ENCODE measurements around the gene TCHP. TPM values are rescaled to one million over a fixed set of nuclear protein-coding genes. Genes with fewer than 3 reads are reported as not detected.

The TCHP gene
- total RNA-seq, 4 donors from 2014 or later: 23.9 to 120 (median 36.3) TPM

DNA sequence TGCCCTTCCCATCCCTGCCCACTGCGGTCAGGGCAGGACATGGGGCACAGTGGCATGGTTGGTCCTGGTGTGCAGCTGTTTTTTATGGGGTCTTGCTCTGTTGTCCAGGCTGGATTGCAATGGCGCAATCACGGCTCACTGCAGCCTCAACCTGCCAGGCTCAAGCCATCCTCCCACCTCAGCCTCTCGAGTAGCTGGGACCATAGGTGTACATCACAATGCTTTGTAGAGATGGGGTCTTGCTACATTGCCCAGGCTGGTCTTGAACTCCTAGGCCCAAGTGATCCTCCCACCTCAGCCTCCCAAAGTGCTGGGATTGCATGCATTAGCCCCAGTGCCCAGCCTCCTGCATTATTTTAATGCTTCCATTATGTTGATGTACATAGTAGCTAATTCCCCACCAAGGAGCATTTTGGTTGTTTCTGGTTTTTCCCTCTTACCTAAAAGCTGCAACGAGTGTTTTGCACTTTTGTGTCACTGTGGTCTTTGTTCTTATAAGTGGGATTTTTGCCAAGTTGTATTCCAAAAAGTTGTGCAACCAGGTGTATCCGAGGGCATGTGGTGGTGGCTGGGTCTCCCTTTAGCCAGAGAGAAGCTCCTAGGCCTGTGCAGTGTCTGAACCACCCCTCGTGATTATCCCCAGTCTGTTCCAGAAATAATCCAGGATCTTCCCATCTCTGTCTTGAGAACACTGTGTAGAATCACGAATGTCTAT lies 10.3 kb downstream of the TCHP start:
- Histone ChIP-seq H3K27me3 (no peaks in the 10 kb centered on the region), H3K9me3 (no peaks in the 10 kb centered on the region), H3K27ac (no peak overlapping the region), H3K4me1 (no peaks in the 10 kb centered on the region), H3K4me3 (no peak overlapping the region), H3K36me3 (peaks cover 0 to 90% (median 0%) of the 10 kb centered on the region in 3 donors)
- TF ChIP-seq, protein P1, sequence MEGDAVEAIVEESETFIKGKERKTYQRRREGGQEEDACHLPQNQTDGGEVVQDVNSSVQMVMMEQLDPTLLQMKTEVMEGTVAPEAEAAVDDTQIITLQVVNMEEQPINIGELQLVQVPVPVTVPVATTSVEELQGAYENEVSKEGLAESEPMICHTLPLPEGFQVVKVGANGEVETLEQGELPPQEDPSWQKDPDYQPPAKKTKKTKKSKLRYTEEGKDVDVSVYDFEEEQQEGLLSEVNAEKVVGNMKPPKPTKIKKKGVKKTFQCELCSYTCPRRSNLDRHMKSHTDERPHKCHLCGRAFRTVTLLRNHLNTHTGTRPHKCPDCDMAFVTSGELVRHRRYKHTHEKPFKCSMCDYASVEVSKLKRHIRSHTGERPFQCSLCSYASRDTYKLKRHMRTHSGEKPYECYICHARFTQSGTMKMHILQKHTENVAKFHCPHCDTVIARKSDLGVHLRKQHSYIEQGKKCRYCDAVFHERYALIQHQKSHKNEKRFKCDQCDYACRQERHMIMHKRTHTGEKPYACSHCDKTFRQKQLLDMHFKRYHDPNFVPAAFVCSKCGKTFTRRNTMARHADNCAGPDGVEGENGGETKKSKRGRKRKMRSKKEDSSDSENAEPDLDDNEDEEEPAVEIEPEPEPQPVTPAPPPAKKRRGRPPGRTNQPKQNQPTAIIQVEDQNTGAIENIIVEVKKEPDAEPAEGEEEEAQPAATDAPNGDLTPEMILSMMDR (IDR thresholded peaks at IDR 0.05): no peak
- no peak for TF ChIP-seq POLR2A (IDR thresholded peaks at IDR 0.05)
- no peak for DNase-seq

DNA sequence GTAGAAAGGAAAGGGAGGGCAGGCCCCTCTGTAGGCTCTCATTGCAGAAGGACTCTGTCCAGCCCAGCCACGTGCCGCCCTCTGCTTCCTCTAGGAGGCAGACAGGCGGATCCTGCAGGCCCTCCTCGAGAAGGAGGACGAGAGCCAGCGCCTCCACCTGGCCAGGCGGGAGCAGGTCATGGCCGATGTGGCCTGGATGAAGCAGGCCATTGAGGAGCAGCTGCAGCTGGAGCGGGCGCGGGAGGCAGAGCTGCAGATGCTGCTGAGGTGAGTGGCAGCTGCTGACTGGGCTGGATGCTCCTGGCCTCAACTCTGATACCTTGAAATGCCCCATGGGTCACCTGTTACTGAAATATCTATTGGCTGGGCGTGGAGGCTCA lies 10.9 kb downstream of the TCHP start:
- Histone ChIP-seq H3K36me3 (peaks cover 0 to 90% (median 0%) of the 10 kb centered on the region in 3 donors), H3K27me3 (no peaks in the 10 kb centered on the region), H3K4me3 (no peak overlapping the region), H3K27ac (no peak overlapping the region), H3K4me1 (no peaks in the 10 kb centered on the region), H3K9me3 (no peaks in the 10 kb centered on the region)
- TF ChIP-seq, protein P1 (IDR thresholded peaks at IDR 0.05): peak in 3 of 6 experiments; percentile 24 to 35 (median 29)
- TF ChIP-seq POLR2A (IDR thresholded peaks at IDR 0.05): no peak
- peak in 1 of 3 donors; percentile 58 for DNase-seq

DNA sequence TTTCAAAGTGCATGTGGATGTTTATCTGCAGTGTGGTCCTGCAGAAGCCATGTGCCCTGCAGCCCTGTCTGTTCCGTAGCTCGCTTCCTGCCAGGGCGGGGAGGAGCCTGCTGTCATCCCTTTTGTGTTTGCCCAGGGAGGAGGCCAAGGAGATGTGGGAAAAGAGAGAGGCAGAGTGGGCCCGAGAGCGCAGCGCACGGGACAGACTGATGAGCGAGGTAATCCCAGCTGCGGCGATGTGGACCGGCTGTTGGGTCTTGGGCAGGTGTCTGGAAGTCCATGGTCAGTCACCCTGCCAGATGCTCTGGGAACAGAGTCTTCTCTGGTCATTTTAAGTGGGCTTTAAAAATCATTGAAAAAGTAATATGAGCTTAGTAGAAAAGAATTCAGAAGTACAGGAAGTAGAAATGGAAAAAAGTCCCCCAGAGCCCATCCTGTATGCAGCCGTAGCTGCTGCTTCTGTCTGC lies 12.8 kb downstream of the TCHP start:
- no peak for TF ChIP-seq POLR2A (IDR thresholded peaks at IDR 0.05)
- TF ChIP-seq, protein P1 (IDR thresholded peaks at IDR 0.05): no peak
- no peak overlapping the region for H3K27ac ChIP-seq
- H3K9me3 ChIP-seq: no peaks in the 10 kb centered on the region
- peaks cover 0 to 81% (median 0%) of the 10 kb centered on the region in 3 donors for H3K36me3 ChIP-seq
- H3K4me3 ChIP-seq: no peak overlapping the region
- no peaks in the 10 kb centered on the region for H3K27me3 ChIP-seq
- no peaks in the 10 kb centered on the region for H3K4me1 ChIP-seq
- no peak for DNase-seq

DNA sequence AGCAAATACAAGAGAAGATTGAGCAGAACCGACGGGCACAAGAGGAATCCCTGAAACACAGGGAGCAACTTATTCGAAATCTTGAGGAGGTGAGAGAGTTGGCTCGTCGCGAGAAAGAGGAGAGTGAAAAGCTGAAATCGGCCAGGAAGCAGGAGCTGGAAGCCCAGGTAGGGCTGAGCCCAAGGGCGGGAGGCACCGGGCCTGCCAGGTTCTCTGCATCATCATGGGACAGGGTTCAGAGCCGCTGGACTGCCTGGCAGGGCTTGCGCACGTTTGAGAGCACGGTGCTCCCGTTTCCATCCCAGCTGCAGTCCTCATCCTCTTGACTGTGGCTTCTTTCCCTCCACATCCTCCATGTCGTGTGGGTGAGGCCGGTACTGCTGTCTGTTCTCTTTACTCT lies 14.4 kb downstream of the TCHP start:
- TF ChIP-seq POLR2A (IDR thresholded peaks at IDR 0.05): no peak
- TF ChIP-seq, protein P1 (IDR thresholded peaks at IDR 0.05): no peak
- DNase-seq: no peak
- H3K27me3 ChIP-seq: no peaks in the 10 kb centered on the region
- peaks cover 0 to 75% (median 0%) of the 10 kb centered on the region in 3 donors for H3K36me3 ChIP-seq
- no peak overlapping the region for H3K27ac ChIP-seq
- H3K9me3 ChIP-seq: no peaks in the 10 kb centered on the region
- H3K4me3 ChIP-seq: no peak overlapping the region
- no peaks in the 10 kb centered on the region for H3K4me1 ChIP-seq

DNA sequence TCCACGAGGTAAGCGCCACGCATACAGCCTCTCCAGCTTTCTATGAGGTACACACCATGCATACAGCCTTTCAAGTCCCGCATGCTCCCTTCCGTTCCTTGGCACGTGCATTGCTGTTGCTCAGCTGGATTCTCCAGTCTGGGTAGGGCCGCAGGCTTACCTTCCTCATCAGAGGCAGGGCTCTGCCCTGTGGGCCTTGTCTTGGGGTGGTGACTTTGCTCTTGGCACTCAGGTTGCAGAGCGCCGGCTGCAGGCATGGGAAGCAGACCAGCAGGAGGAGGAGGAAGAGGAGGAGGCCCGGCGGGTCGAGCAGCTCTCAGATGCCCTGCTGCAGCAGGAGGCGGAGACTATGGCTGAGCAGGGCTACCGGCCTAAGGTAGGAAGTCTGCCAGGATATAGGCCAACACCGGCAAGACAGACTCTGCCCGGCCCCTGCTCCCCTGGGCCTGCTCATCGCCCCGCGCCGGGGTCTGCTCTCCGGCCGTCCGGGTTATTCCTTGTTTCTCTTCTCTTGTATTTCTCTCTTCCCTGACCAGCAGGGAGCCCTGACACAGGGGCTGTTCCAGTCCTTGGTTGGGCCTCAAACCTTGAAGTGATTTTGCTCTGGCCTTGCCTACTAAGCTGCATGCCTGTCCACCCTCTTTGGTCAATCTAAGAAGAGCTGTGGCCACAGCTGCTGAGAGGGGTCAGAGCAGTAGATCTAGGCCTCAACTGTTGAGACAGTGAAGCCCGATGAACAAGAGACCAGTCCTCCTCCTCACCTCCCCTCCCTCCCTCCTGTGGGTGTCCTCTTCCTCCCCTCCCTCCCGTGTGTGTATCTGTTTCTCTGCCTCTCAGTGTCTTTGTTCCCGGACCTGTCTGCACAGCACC lies 15.3 kb downstream of the TCHP start:
- Histone ChIP-seq H3K27me3 (no peaks in the 10 kb centered on the region), H3K27ac (no peak overlapping the region), H3K4me3 (no peak overlapping the region), H3K4me1 (no peaks in the 10 kb centered on the region), H3K36me3 (peaks cover 0 to 77% (median 0%) of the 10 kb centered on the region in 3 donors), H3K9me3 (no peaks in the 10 kb centered on the region)
- TF ChIP-seq, protein P1 (IDR thresholded peaks at IDR 0.05): no peak
- TF ChIP-seq POLR2A (IDR thresholded peaks at IDR 0.05): no peak
- no peak for DNase-seq

Data from Peyer's patch (tissue), 4 donors.